GM21786 (cell line): ENCODE measurements around the gene WBP1L.
"Not testable (repeated sequence)": the region's sequence is repeated elsewhere in the genome, so short reads cannot be mapped to it uniquely, and the experiment has no call there.

Experiments
- ATAC-seq: cut with Tn5 transposase; IDR thresholded peaks from one replicate; pipeline ENCODE4 v1.9.1; 2021; ENCODE audit not compliant: unreplicated experiment

The WBP1L gene

DNA sequence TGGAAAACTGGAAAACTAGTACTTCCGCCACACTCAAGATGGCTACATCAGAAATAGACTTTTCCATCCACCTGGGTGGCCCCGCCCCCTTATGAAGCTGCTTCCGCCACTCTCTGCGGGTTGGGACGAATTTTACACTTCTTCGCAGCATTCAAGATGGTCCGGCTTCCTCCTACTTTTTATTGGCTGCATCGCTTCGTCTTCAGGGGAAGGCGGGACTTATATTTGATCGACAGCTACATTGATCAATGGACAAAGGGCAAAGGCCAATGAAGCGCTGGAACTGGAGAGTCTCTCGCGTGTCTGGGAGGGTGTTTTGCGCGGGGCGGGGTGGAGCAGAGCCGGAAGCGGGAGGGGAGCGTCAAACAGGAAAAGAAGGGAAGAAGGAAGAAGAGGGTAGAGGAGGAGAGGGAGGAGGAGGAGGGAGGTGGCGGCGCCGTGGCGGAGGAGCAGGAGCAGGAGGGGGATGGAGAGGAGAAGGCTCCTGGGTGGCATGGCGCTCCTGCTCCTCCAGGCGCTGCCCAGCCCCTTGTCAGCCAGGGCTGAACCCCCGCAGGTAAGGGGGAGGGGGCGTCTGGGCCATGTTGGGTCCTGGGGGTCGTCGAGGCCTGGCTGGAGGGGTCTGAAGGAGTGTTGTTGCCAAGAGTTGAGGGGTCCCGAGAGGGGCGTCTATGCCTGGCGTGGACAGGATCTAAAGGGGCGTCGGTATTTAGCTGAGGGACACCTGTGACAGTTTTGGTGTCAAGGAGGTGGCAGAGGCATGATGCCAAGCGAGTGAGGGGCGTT lies at the start of gene WBP1L:
TSS of gene WBP1L (plus strand) at position 361 of the 786 bp plus-strand sequence. CDS start at position 467, 106 bp downstream.
- peak; percentile 97 for ATAC-seq

DNA sequence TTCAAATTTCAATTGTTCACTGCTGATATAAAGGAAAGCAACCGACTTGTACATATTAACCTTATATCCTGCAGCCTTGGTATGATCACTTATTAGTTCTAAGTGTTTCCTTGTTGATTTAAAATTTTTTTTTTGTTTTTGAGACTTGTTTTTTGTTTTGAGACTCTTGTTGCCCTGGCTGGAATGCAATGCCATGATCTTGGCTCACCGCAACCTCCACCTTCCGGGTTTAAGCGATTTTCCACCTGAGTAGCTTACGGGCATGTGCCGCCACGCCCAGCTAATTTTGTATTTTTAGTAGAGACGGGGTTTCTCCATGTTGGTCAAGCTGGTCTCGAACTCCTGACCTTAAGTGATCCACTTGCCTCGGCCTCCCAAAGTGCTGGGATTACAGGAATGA lies 48.3 kb upstream of the WBP1L start:
- ATAC-seq = not testable (repeated sequence)

GRCh38 chr10:102696736-102697135 lies 47.0 kb upstream of the WBP1L start:
- no peak for ATAC-seq

DNA sequence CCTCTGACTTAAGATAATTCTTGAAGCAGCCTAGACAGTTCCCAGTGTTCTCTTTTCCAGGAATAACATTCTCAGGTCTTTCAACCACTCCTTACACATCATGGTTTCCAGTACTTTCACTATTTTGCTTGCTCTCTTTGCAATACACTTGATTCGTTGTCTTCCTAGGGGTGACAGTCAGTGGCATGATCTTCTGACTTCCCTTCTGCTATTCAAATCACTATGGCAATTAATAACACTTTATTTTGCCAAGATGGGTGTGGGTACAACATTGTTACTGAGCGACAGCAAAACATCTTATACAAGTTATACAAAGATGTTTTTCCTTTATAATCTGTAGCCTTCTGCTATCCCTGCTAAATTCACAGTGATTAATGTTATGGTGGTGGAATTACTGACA lies 44.9 kb upstream of the WBP1L start:
- no peak for ATAC-seq

- ATAC-seq = no peak
Observed at GRCh38 chr10:102701272-102701671, 42.5 kb upstream of the WBP1L start.

DNA sequence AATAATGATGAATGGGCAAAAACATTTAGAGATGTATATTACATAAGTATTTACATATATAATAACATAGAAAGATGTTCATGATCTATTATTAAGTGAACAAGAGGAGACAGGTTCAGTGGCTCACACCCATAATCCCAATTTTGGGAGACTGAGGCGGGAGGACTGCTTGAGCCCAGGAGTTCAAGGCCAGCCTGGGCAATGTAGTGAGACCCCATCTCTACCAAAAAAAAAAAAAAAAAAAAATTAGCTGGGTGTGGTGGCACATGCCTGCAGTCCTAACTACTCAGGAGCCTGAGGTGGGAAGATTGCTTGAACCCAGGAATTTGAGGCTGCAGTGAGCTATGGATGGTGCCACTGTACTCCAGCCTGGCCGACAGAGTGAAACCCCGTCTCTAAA lies 42.0 kb upstream of the WBP1L start:
- ATAC-seq = no peak

- ATAC-seq = no peak
Observed at GRCh38 chr10:102702742-102703141, 41.0 kb upstream of the WBP1L start.

DNA sequence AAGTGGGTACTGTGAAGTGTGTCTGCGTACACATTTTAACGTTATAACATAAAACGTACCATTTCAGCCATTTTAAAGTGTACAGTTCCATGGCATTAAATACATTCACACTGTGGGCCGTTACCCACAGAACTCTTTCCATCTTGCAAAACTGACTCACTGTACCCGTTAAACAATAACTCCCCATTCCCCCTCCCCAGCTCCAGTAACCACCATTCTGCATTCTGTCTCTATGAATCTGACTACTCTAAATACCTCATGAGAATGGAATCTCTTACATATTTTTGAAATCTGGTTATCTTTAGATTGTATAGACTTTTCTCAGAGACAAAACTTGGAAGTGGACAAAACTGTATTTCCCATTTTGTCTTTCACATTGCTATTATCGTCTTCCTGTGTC lies 38.8 kb upstream of the WBP1L start:
- ATAC-seq = no peak

DNA sequence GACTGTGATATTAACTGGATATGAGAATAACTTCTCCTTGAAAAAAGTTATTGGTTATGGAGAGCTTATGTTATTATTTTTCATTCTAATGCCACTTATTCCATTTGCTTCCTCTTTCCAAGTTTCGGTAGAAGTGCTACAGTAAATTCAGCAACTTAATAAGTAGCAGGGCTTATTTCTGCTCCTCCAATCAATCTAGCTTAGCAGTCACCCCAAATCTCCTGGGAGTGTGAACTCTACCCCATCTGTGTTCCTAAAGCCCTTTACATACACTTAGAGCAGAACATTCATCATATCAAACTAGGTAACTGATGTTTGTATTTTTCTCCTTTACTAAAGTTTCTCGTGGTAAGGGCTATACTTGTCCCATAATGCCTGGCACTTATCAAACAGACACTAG lies 38.2 kb upstream of the WBP1L start:
- ATAC-seq = no peak

GRCh38 chr10:102710609-102711008 lies 33.1 kb upstream of the WBP1L start:
- ATAC-seq = no peak

DNA sequence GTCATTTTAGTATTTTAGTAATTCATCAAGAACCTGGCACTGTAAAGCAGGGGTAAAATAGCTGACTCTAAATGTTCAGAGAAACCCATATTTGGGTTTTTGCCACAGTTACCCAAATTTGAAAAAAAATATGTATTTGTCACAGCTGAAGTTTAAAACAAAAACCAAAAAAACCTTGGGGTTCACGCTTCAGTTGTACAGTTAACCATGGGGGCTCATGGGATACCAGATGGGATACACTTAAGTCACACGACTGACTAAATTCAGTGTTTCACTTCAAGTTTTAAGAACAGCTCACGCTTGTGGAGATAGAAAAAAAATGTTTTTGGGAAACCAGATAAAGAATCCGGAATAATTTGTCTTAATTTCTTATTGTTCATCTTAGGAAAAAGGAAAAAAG lies 31.7 kb upstream of the WBP1L start:
- no peak for ATAC-seq

DNA sequence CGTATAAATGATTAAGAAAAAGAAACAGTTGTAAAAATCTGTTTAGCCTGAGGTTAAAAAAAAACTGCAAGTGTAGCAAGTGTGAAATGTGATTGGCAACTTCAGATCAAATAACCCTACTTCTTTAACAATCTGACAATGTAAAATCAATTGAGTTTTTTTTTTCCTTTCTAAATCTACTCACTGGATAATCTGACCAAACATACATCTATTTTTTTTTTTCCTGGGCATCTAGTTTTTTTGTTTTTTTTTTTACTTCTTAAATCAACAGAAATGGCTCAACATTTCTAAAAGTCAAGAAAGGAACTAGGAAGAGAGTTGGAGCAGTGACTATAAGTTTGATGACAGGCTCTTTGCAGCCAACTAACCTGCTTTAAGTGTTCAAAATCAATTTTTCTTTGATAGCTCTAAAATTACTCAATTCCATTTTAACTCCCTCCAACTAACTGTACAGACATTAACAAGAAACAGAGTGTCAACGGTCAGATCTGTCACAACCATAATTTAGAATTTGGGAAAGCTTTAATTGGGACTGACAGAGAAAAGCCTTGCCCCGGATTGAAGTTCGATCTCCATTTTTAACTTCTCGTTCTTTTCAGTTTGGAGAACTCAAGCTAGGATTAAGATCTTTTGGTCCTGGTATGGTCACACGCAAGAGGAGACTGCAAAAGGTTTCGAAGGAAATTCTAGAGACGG lies 30.8 kb upstream of the WBP1L start:
- ATAC-seq = no peak

DNA sequence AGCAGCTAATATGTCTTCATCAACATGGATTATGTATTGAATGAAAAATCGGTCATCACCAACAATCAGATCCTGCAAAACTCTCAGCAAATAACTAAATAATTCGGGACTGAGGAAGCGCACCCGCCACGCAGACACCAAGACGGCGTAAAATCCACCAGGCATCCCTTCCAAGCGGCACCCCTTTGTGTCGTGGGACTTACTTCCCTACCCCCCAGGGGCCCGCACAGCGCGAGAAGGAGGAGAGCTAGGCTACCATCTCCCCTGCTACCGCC lies 30.3 kb upstream of the WBP1L start:
- ATAC-seq = peak; percentile 34

DNA sequence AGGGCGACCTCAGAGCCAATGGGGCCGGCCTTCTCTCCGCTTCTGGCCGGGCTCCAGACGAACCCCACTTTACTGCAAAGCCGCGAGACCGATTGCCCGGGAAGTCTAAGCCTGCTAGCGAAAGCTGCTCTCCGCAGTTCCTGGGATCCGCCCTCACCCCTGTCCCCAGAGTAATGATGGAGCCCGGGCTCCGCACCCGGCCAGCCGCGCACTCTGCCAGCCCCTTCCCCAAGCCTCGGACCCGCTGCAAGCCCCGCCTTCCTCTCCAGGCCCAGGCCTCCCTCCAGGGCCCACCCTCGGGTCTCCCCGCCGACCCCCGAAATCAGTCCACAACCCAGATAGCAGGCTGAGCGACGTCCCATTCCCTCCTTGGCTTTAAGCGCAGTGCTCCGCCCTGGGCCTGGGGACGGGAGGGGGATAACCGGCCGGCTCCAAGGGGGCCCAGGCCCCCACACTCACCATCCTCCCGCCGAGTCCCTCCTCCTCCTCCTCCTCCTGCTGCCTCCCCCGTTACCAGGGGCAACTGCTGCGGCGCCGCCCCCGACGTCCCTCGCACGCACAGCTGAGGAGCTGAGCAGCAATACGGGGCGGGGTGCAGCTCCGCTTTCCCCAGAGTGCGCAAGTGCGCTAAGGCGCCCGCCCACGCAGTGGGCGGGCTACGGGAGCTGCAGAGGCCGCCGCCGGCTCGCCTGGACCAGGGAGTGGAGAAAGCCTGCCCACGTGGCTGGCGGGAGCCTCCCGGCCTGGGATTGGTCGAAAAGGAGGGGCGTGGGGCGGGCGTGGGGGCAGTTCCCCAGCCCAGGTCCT lies 29.7 kb upstream of the WBP1L start, which contains the start of gene ARL3:
TSS of gene ARL3 (minus strand) at position 584 of the 807 bp plus-strand sequence. CDS start at position 462, 122 bp downstream.
- peak; percentile 74 for ATAC-seq

DNA sequence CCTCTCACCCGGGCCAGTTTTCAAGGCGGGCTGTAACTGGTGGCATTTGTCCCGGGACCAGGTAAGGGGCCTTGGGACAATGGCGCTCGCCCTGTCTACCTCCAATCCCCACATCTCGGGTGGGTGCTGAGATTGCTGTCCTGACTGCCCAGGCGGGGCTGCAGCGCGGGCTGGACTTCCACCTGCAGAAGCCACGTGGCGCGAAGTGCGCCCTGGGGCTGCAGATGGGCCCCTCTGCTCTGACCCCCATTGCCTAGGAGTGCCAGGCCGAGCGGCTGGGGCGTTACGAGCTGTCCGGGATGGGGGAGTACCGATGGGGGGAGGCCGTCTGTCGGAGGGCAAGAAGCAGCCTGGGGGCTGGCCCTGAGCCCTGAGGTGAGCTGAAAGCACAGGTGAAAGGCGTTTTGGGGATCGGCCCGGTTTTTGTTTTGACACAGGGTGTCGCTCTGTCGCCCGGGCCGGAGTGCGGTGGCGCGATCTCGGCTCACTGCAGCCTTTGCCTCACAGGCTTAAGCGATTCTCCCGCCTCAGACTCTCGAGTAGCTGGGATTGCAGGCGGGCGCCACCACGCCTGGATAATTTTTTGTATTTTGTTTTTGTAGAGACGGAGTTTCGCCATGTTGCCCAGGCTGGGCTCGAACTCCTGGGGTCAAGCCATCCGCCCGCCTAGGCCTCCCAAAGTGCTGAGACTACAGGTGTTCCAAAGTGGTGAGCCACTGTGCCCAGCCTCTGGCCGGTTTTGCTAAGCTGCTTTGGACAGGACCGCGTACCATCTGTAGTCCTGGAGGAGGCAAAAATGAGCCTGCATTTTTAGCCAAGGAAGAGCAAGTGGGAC lies 28.9 kb upstream of the WBP1L start, which contains the start of gene SFXN2:
TSS of gene SFXN2 (plus strand) at position 16 of the 835 bp plus-strand sequence. CDS start 12,001 bp downstream, outside the sequence.
- ATAC-seq = peak; percentile 12

GRCh38 chr10:102715880-102716279 lies 27.9 kb upstream of the WBP1L start:
- ATAC-seq = no peak

DNA sequence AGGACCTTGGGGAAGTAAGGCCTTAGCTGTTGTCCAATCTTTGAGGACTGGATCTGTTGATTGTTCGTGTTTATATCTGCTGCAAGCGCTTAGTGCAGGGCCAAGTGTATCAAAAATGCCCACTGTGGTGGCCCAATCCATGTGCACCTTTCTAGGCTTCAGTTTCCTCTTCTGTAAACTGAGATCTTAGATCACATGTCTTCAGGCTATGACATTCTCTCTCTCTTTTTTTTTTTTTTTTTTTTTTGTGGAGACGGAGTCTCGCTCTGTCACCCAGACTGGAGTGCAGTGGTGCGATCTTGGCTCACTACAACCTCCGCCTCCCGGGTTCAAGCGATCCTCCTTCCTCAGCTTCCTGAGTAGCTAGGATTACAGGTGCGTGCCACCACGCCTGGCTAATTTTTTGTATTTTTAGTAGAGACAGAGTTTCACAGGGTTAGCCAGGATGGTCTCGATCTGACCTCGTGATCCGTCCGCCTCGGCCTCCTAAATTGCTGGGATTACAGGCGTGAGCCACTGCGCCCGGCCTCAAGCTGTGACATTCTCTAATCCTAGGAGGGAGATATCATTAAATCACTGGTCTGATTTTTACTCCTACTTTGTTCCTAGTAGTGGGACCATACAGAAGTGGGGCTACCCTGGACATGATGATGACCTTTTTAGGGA lies 26.7 kb upstream of the WBP1L start:
- ATAC-seq = not testable (repeated sequence)

GRCh38 chr10:102718220-102718619 lies 25.5 kb upstream of the WBP1L start:
- ATAC-seq = no peak

DNA sequence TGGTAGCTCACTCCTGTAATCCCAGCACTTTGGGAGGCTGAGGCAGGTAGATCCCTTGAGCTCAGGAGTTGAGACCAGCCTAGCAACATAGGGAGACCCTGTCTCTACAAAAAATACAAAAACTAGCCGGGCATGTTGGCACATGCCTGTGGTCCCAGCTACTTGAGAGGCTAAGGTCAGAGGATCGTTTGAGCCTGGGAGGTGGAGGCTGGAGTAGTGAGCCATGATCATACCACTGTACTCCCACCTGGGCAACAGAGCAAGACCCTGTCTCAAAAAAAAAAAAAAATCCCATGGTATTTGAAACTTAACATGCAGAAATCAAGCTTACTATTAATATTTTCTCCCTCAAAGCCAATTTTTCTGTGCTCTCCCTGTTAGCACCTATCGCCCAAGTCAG lies 23.4 kb upstream of the WBP1L start:
- ATAC-seq = no peak

GRCh38 chr10:102720775-102721301 lies 22.9 kb upstream of the WBP1L start:
- ATAC-seq = no peak
